Measurements from ENCODE around the gene CALN1.

CALN1 gene

DNA sequence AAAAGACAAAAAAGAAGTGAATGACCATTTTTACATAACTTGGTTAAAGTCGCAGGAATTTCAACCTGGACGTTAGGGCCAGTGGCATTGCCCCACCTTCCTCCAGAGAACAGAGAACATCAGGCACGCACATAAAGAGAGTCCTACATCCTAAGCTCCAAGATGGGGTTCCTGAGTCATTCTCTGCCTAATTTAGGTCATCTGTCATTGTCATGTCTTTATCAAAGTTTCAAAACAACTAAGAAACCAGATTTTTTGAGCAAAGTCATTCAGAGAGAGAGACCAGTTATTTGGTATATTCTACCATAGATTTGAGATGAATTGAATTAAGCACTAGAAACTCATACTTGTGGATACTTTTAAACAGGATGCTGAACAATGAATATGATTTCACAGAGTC is 241.7 kb downstream of the CALN1 start:
- no peak for DNase-seq

DNA sequence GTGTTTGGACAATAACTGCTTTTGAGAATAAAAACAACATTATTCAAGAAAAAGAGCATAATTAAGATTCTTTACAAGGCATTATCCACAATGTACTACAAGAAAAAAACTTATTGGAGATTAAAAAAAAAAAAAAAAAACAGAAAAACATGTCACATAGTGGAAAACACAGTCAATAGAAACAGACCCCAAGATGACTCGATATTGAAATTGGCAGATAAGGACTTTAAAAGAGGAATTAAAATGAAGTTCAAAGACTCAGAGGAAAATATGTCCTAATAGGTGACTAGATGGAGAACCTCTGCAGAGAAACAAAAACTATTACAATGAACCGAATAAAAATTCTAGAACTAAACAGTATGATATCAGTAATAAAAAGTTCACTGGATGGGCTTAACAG is 248.9 kb downstream of the CALN1 start:
- no peak for DNase-seq

DNA sequence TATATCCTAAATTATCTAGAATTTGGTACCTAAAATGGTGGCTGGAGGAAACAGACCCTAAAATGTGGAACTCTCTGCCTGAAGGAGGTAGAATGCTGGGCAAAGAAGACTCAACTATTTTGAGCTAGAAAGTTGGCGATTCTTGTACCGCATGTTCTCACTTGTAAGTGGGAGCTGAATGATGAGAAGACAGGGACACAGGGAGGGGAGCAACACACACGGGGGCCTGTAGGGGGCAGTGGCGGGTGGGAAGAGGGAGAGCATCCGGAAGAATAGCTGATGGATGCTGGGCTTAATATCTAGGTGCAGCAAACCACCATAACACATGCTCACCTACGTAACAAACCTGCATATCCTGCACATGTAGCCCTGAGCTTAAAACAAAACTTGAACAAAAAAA is 250.6 kb downstream of the CALN1 start:
- no peak for DNase-seq

DNA sequence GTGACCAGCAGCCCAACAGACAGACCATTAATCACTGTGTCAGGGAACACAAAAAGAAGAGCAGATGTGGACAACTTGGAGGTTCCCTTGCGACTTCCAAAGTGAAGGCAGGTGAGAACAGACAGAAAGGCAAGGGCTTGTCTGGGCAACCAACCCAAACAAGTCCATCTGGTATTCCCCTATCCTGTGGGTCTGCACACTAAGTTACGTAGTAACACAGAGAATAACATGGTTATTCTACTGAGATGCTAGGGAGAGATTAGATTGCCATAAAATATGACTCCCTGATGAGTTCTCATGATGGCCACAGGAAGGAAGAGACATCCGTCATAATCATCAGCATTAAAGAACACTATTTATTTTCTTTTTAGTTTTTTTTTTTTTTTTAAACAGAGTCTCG is 252.2 kb downstream of the CALN1 start:
- no peak for DNase-seq

DNA sequence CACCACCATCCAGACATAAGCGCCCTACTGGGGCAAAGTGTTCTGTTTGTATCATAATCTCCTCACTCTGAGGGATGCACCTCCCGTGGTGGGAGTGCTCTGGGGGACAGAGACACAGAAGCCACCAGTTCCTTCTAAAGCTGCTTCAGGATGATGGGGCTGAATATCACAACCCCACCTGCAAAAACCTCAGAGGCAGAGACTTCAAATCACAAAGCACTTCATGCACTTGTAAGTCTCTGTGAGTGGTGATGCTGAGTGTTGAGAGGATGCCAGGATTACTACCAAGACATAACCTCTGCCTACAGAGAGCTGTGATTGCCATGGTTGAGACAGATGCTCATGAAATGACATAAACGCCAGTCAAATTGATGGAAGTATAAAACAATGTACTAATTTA is 255.5 kb downstream of the CALN1 start:
- no peak for DNase-seq

DNA sequence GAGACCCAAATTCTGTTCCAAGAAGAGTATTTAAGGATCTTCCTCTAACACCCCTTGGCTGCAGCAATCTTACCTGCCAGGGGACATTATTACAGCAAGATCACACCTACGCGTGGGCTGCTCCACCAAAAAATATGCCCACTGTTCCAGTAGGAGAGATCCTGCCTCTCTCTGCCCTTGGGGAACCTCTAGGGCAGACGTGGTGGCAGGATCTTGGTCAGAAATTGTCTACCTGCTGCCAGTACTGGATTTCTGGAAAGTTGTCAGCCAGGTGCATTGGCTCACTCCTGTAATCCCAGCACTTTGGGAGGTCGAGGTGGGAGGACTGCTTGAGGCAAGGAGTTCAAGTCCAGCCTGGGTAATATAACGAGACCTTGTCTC is 259.0 kb downstream of the CALN1 start:
- DNase-seq: no peak

DNA sequence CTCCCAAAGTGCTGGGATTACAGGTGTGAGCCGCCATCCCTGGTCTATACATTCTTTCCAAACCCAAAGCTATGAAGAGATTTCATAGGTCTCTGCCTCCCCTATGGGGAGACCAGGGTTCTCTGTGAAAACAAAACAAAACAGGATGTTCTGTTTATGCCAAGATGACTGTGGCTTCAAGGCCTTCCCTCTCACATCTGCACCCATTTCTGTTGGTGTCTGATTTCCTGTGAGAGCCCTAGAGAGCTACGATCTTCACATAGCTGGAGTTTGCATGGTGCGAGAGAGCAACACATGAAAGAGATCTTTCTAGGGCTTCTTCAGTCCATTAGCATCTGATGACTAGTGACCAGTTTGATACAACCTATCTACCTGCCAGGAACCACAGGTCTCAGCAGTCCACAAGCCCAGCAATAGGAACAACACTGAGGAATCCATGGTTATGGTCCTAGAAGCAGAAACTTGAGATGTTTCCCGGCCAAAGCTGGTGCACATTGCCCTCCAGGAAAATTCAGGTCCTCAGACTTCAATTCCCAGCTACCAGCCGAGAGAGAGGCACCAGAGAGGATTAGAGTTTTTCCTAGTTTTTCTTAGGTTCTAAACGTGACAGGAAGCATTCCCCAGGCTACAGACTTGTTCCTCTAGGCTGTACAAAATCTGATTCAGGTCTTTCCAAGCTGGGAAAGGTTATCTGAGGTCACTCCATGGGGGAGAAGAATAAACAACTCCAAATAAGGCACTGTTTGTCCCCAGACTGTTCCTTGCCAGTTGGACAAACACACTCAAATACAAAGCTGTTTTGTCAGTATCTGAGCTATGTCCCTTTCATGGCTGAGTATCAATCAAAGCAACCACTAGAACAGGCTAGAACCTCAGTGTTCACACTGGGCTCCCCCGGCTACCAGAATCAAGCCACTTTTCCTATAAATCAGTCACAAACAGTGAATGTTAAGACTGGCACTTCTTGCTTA is 259.7 kb downstream of the CALN1 start:
- peak; percentile 3 for DNase-seq

DNA sequence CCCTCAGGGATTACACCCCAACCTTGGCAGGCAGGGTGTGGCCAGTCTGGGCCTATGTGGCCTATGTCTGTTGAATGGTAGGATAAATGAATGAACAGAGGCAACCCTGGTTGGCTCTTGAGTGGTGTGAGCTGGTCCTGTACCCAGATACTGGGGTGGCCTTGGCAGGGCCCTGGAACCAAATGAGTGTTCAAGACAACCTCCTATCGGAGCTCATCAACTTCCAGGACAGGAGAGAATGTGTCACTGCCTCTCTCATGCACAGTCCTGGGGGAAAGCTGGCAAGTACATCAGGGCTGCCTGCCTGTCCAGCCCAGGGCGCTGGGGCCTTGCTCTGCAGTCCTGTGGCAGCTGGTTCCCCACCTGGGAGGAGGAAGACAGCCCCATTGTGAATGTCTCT is 271.6 kb downstream of the CALN1 start:
- no peak for DNase-seq

DNA sequence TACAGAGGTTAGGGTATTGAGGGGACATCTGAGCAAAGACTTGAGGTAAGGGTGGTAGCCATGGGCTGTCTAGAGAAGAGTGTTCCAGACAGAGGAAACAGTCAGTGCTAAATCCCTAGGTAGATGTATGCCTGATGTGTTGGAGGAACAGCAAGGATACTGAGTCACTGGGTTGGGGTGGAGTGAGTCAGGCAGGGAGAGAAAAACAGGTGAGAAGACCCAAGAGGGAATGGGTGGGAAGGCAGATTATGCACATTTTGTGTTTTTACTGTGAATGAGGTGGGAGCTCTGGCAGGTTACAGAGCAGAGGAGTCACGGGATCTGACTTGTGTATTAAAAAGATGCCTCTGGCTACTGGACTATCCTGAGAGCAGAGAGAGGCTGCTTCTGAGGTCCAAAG is 285.0 kb downstream of the CALN1 start:
- DNase-seq: no peak

DNA sequence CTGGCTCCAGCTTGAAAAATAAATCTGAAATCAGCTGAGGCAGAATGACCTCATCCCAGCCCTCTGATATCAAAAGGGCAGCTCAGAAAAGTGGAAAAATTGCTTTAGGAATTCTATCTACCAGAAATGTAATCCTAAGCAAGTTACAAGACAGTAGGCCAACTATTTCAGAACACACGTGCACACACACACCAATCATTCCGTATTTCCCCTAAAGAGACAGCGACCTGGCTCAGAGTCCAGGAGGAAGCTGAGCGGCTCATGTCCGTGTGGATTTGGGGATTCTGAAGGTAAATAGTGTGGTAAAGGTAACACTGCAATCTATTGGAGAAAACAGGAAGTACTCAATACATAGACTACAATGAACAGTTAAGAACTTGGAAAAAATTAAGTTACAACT is 288.2 kb downstream of the CALN1 start:
- no peak for DNase-seq

DNA sequence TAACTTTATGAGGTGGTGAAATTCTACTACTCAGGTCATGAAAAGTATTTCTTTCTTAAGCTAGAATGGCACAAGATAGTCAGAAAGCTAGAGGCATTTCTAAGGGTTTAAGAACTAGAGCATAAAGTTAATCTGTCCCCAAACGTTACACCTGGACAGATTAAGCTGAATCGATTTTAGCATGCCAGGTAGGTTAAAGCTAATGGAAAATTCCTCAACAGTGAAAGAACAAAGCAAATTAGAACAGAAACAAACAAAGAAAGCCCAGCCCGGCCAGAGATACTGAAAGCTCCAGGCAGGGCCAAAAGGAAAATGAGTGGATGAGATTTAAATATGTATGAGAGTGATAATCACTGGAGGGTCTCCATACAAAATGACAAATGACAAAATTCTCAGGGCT is 293.8 kb downstream of the CALN1 start:
- no peak for DNase-seq

DNA sequence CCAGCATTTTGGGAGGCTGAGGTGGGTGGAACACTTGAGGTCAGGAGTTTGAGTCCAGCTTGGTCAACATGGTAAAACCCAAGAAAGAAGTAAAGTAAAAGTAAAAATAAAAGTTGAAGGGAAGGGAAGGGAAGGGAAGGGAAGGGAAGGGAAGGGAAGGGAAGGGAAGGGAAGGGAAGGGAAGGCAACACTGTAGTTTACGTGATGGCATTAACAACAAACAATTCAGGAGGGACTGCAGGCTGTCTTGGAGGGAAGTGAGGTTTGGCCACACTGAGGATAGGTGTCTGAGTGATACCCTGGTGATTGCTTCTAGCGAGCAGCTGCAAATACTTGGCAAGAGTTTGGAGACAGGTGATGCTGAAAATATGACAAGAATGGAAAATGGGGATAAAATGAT is 298.0 kb downstream of the CALN1 start:
- no peak for DNase-seq

DNA sequence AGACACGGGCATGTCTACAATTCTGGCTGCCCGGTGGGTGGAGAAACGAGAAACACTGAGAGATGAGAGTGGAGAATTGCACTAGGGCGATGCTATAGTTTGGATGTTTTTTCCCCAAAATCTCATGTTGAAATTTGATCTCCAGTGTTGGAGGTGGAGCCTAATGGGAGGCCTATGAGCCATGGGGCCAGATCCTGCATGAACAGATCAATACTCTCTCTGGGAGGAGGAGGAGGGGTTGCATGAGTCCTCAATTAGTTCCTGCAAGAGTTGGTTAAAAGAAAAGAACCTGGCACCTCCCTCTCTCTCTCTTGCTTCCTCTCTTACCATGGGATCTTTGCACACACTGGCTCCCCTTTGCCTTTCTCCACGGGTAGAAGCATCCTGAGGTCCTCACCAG is 299.1 kb downstream of the CALN1 start:
- no peak for DNase-seq

DNA sequence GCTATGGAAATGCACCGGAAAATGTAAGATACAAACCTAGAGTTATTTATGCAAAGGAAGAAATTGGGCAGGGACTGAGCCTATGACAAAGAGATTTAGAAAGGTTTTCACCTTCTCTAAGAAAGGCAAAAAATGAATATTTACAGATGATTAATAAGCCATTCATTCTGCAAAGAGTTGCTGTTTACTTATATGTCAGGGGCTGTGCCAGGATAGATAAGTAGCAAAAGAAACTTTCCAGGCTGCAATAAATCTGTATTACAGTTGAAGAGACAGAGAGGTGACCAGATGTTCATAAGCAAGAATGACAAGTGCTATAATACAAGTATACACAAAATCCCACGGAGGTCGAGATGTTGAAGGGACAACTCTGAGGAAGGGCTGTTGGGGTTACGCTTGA is 299.6 kb downstream of the CALN1 start:
- DNase-seq: no peak

DNA sequence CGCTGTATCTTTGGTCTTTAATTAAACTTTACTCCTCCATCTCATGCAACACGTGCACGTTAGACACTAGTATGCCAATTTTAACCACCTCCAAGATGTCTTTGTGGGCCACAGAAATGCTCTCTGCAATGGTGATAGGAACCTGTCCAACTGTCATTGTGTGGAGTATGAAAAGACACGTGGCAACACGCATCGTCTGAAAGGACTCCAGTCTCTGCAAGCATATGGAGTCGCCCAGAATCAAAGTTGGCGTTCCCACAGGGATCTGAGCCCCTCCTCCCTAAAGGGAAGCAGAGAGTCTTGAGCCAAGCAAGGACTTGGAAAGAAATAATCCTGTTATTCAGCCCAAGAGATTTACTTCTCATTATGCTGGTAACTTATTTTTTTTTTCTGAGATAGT is 301.1 kb downstream of the CALN1 start:
- DNase-seq: no peak

DNA sequence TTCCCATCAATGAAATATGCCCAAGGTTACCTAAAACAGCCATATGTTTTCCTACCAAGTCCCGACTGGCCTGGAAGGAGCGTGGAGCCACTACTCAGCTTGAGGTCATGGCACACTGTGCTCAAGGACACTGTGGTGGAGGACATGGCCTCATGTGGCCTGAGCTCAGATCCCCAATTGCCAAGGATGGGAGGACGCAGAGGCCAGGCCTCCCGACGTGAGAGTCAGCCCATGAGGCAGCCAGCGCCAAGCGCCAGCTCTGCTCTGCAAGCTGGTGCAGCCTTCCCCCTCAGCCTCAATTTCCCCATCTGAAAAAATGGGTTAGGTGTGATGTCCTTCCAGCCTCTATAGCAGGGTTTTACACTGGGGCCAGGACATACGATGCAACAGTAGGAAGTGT is 302.6 kb downstream of the CALN1 start:
- no peak for DNase-seq

DNA sequence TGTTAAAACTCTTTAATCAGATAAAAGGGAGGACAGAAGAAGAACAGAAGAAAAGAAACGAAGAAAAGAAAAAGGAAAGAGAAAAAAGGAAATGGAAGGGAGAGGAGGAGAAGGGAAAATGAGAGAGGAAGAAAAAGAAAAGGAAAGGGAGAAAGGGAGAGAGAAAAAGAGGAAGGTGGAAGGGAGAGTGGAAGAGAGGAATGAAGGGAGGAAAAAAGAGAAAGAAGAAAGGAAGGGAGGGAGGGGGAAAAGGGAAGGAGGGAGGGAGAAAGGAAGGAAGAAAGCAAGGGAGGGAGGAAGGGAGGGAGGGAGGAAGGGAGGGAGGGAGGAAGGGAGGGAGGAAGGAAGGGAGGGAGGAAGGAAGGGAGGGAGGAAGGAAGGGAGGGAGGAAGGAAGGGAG is 305.7 kb downstream of the CALN1 start:
- DNase-seq: no peak

DNA sequence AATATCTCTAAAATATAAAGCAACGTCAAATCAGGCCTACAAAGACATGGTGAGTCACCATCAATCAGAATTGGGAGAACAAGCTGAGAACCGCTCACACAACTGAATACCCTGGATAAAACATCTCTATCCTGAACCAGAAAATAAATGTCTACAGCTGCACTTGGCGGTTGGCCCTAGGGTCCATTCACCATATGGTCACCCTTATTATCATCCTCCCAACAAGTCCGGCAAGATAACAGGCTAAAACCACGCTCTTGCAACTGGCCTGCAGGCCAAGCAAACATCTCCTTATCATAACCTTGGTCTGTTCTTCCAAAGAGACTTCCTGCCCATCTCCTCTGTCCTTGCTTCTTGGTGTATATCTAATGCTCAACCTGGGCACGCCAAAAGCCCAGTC is 310.7 kb downstream of the CALN1 start:
- DNase-seq: no peak

DNA sequence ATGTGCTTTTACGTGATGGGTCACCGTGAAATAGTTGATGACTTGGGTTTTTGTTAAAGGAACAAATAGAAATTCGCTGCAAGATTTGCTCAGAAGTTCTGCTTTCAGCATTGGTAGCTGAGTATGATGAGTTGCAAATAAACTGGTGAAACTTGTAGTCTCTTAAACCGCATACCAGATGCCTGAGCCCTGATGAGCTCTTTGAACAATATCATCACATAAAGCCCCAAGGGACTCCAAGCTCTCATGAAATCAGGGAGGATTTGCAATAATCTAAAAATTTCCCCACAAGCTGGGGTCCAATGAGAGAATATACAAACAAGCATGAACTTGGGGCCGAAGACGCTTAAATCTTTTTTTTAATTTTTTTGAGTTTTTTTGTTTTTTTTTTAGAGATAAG is 312.4 kb downstream of the CALN1 start:
- peak; percentile 99 for DNase-seq

DNA sequence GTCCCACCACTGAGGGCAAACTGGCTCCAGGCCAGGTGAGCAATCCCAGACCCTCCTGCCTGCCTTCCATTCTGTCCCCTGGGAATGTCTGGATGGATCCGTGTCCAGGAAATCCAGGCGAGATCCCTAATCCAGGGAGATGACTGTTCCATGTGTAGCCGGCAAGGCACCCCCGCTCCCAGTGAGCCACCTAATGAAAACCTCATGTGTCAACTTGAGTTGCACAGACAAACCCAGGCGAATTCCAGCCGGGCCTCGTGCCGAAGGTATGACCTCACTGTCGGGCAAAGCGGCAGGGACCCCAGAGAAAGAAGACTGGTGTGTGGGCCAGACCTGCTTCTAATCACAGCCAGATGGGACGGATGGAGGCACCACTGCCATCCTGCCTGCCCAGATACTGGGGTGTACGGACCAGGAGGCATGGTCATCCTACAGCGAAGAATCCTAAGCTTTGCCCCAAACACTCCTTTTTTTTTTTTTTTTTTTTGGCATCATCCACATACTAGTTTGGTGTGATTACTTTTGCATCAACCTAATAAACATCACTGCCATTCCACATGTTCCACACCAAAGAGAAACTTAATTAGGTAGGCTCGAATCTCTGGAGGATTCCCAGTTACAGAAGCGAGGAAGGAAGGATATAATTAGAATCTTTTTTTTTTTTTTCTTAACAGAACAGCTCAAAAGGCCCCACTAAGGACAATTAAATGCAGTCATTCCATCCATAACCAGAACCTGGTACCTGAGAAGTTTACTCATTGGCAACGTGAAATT is 313.1 kb downstream of the CALN1 start:
- peak; percentile 100 for DNase-seq

DNA sequence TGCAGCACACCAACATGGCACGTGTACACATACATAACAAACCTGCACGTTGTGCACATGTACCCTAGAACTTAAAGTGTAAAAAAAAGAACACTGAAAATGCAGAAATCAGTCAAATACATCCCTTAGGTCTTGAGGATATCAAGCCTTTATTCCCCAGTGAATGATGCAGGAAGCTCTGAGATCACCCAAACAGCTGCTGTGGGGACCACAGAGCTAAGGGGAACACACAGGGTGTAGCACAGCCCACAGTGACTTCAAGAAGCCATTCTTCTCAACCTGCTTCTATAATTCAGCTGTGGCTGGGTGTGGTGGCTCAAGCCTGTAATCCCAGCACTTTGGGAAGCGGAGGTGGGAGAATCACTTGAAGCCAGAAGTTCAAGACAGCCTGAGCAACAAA is 314.9 kb downstream of the CALN1 start:
- DNase-seq: no peak

DNA sequence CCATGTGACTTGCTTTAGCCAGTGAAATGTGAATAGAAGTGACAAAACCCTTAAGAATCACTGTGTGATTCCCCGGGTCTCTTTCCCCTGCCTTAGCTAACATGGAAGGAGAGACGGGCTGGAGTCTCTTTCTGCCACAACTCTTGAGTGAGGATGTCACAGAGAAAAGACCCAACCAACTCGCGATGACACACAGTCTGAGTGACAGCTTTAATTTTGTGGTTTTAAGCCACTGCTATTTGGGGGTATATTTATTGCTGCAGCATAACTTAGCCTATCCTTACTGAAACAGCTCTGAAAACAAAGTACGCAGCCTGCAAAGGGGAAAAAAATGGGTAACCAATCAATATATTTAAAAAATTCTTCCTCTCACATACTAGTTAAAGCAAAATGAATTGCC is 319.4 kb downstream of the CALN1 start:
- no peak for DNase-seq

DNA sequence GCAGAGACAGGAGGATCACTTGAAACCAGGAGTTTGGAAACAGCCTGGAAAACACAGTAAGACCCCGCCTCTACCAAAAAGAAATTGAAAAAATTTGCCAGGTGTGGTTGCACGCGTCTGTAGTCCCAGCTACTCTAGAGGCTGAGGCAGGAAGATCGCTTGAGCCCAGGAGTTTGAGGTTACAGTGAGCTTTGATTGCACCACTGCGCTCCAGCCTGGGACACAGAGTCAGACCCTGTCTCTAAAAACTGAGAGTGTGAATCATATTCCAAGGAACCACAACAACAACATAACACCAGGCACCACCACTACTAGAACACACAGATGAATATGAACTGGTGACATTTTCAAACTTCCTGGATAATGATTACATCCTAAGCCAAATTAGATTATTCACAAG is 324.2 kb downstream of the CALN1 start:
- DNase-seq: no peak

DNA sequence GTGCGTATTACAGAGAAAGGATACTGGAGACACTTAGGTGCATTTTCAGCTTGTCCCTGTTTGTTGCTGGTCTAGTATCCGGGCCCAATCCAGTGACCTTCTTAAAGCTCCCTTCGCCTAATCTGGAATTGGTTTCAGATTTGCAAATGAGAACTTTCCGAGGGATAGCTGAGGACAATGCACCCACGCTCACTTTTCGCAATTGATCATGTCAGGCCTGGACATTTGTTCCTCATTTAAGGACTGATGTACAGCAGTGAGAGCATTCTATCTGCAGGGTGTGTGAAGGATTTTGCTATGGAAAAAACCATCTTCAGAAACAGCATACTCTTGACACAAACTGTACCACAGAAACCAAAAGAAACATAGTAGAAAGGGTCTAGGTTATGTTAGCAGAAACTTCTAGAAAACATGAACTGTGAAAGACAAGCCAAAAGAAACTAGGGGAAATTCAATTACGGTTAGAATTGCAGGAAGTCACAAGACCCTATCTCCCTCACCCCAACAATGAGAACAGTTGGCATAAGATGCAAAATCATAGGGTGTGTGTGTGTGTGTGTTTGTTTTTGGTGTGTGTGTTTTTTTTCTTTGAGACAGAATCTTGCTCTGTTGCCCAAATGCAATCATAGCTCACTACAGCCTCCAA is 331.1 kb downstream of the CALN1 start:
- DNase-seq: no peak
